GM21381 (cell line): ENCODE data around the gene CANX.

ENCODE experiments used
- ATAC-seq: cut with Tn5 transposase; IDR thresholded peaks from one replicate; pipeline ENCODE4 v1.9.1; 2021; ENCODE audit warnings: mild to moderate bottlenecking, moderate library complexity; ENCODE audit not compliant: unreplicated experiment

The CANX gene

GRCh38 chr5:179749857-179750508, 51.2 kb downstream of the CANX start:
- ATAC-seq: no peak

GRCh38 chr5:179753971-179754370, 55.2 kb downstream of the CANX start:
- no peak for ATAC-seq

- no peak for ATAC-seq
Observed at GRCh38 chr5:179755022-179755421, 56.3 kb downstream of the CANX start.

GRCh38 chr5:179758955-179759354, 60.2 kb downstream of the CANX start:
- no peak for ATAC-seq

GRCh38 chr5:179759581-179760551, 61.1 kb downstream of the CANX start:
- ATAC-seq: no peak

- no peak for ATAC-seq
Observed at GRCh38 chr5:179762079-179762780, 63.5 kb downstream of the CANX start.

- no peak for ATAC-seq
Observed at GRCh38 chr5:179762781-179763176, 64.0 kb downstream of the CANX start.

GRCh38 chr5:179763215-179763945, 64.6 kb downstream of the CANX start:
- ATAC-seq: peak; percentile 44

- ATAC-seq: no peak
Observed at GRCh38 chr5:179764056-179764455, 65.3 kb downstream of the CANX start.

GRCh38 chr5:179765400-179765799, 66.6 kb downstream of the CANX start:
- ATAC-seq: no peak

- no peak for ATAC-seq
Observed at GRCh38 chr5:179766021-179766725, 67.4 kb downstream of the CANX start.

- ATAC-seq: no peak
Observed at GRCh38 chr5:179766726-179767455, 68.1 kb downstream of the CANX start.

- ATAC-seq: no peak
Observed at GRCh38 chr5:179767496-179768100, 68.8 kb downstream of the CANX start.

- ATAC-seq: no peak
Observed at GRCh38 chr5:179768326-179769085, 69.7 kb downstream of the CANX start.

- ATAC-seq: no peak
Observed at GRCh38 chr5:179769271-179769670, 70.5 kb downstream of the CANX start.

- ATAC-seq: no peak
Observed at GRCh38 chr5:179769796-179770195, 71.0 kb downstream of the CANX start.

GRCh38 chr5:179771311-179771895, 72.6 kb downstream of the CANX start:
- ATAC-seq: no peak

GRCh38 chr5:179772351-179772750, 73.6 kb downstream of the CANX start:
- ATAC-seq: no peak
